Loucy (cell line): Measurements from ENCODE around the gene CFH.

ENCODE experiments used
- CTCF ChIP-seq: fragments of 200-600 bp; sonication (generic); conservative IDR thresholded peaks from 2 replicates; pipeline ENCODE4 v1.5.1; 2014; ENCODE audit warnings: mild to moderate bottlenecking, antibody characterized with exemption, low read length
- EZH2phosphoT487 ChIP-seq: fragments of 200-600 bp; IDR thresholded peaks from 2 replicates; pipeline ENCODE4 v1.6.1; 2018; ENCODE audit warnings: antibody characterized with exemption, mild to moderate bottlenecking, moderate library complexity, borderline replicate concordance

DNA sequence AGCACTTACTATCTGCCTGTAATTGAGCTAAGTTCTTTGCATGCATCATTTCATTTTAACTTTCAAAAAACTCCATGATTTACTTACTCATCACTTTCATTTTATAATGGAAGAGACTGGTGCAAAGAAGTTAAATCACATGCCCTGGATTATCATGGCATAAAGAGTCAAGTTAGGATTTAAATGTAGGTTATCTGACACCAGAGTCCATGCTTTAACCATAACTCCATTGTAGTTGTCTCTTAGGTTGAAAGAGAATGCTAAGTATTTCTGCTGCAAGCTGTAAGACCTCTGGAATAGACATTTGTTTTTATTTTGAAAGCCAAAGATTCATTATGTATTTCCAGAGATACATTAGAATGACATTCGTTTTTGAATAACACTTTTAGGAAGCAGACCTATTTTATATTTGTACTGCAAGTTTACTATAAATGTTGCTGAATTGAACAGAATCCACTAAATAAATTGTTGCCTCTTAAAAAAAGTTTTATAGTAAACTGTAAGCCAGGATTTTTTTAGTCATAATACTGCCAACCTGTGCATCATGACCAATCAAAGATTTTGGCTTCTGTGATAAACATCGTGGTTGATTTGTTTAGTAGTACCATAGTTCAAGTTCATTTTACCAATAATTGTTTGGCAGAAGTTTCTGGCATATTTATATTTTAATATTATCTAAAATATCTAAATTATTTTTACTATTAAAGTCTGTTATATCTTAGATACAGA is 26.1 kb downstream of the CFH start:
- TF ChIP-seq CTCF (no peak), EZH2phosphoT487 (no peak)
